ENCODE results near the gene EPDR1. TPM values are rescaled to one million over a fixed set of nuclear protein-coding genes. Genes with fewer than 3 reads are reported as not detected.

EPDR1 gene
- polyA plus RNA-seq, 3 donors, result 0.25 to 1.2 (median 1.1) TPM

- DNase-seq, result no peak
- WGBS (ENCODE audit: insufficient coverage), result 95% methylated on average over 2 of the region's 3 CpGs
- Histone ChIP-seq H2AFZ (ENCODE audit: insufficient read depth, low read depth, low read length, poor library complexity, severe bottlenecking) (no peak overlapping the region), H3K9me3 (replicated peaks in 1 of 2; ENCODE audit: control insufficient read depth in 1 of 2, insufficient read depth in 1 of 2, low read length in 2 of 2) (no peaks in the 10 kb centered on the region), H3K9ac (ENCODE audit: insufficient read depth, low read length, poor library complexity, severe bottlenecking) (no peak overlapping the region), H3K4me1 (ENCODE audit: control insufficient read depth in 1 of 2, insufficient read depth in 2 of 2, low read length in 2 of 2) (no peaks in the 10 kb centered on the region), H3K4me3 (replicated peaks in 1 of 3; ENCODE audit: low read depth in 2 of 3, low read length in 3 of 3) (no peak overlapping the region), H3K27ac (ENCODE audit: low read depth in 1 of 2, low read length in 2 of 2) (no peak overlapping the region), H3K4me2 (replicated peaks; ENCODE audit: extremely low read depth, low read length, poor library complexity, severe bottlenecking) (no peak overlapping the region), H3K79me2 (ENCODE audit: insufficient read depth, low read length) (no peaks in the 10 kb centered on the region), H3K36me3 (replicated peaks in 1 of 2; ENCODE audit: control insufficient read depth in 1 of 2, insufficient read depth in 2 of 2, low read length in 2 of 2) (peaks cover 4 to 6% of the 10 kb centered on the region in 2 donors), H3K27me3 (ENCODE audit: control insufficient read depth in 2 of 2, insufficient read depth in 2 of 2, low read length in 2 of 2) (no peaks in the 10 kb centered on the region), H4K20me1 (ENCODE audit: insufficient read depth, low read length) (no peaks in the 10 kb centered on the region)
- H3K4me1 Mint-ChIP-seq, result peaks cover 3% of the 10 kb centered on the region
- TF ChIP-seq CTCF (IDR thresholded peaks at IDR 0.05), result no peak
- peaks cover 13% of the 10 kb centered on the region in 2 donors for H3K36me3 Mint-ChIP-seq
- H3K27ac Mint-ChIP-seq, result no peak overlapping the region
- H3K9me3 Mint-ChIP-seq, result peaks cover 0 to 6% (median 2%) of the 10 kb centered on the region in 7 donors
- H3K4me3 Mint-ChIP-seq, result no peak overlapping the region
- no peaks in the 10 kb centered on the region for H3K27me3 Mint-ChIP-seq (ENCODE audit: low read depth in 3 of 3)
- intact Hi-C loops (cut with micrococcal nuclease), result no loop called here
Observed at GRCh38 chr7:37899712-37900247, 20.7 kb upstream of the EPDR1 start.

GRCh38 chr7:37901236-37901827 lies 19.1 kb upstream of the EPDR1 start:
- DNase-seq, result peak in 1 of 3 donors; percentile 11
- Histone ChIP-seq H3K4me2 (replicated peaks; ENCODE audit: extremely low read depth, low read length, poor library complexity, severe bottlenecking) (no peak overlapping the region), H4K20me1 (ENCODE audit: insufficient read depth, low read length) (no peaks in the 10 kb centered on the region), H3K27ac (ENCODE audit: low read depth in 1 of 2, low read length in 2 of 2) (no peak overlapping the region), H3K36me3 (replicated peaks in 1 of 2; ENCODE audit: control insufficient read depth in 1 of 2, insufficient read depth in 2 of 2, low read length in 2 of 2) (peaks cover 4 to 6% of the 10 kb centered on the region in 2 donors), H3K9ac (ENCODE audit: insufficient read depth, low read length, poor library complexity, severe bottlenecking) (no peak overlapping the region), H3K4me3 (replicated peaks in 1 of 3; ENCODE audit: low read depth in 2 of 3, low read length in 3 of 3) (no peak overlapping the region), H3K27me3 (ENCODE audit: control insufficient read depth in 2 of 2, insufficient read depth in 2 of 2, low read length in 2 of 2) (no peaks in the 10 kb centered on the region), H3K9me3 (replicated peaks in 1 of 2; ENCODE audit: control insufficient read depth in 1 of 2, insufficient read depth in 1 of 2, low read length in 2 of 2) (no peaks in the 10 kb centered on the region), H2AFZ (ENCODE audit: insufficient read depth, low read depth, low read length, poor library complexity, severe bottlenecking) (no peak overlapping the region), H3K4me1 (ENCODE audit: control insufficient read depth in 1 of 2, insufficient read depth in 2 of 2, low read length in 2 of 2) (no peaks in the 10 kb centered on the region), H3K79me2 (ENCODE audit: insufficient read depth, low read length) (no peaks in the 10 kb centered on the region)
- Mint-ChIP-seq H3K36me3 (peaks cover 10 to 13% of the 10 kb centered on the region in 2 donors), H3K4me3 (no peak overlapping the region), H3K27me3 (ENCODE audit: low read depth in 3 of 3) (no peaks in the 10 kb centered on the region), H3K27ac (no peak overlapping the region), H3K9me3 (peaks cover 0 to 6% (median 2%) of the 10 kb centered on the region in 7 donors), H3K4me1 (peaks cover 3% of the 10 kb centered on the region)
- intact Hi-C loops (cut with micrococcal nuclease), result no loop called here
- peak; percentile 62 for TF ChIP-seq CTCF (IDR thresholded peaks at IDR 0.05)
- 48% methylated on average over 3 of the region's 6 CpGs for WGBS (ENCODE audit: insufficient coverage)

Measured in CD14-positive monocyte (primary cell).